ENCODE results near the gene PPP1R9B.

PPP1R9B gene

GRCh38 chr17:50125420-50125997 is 25.0 kb downstream of the PPP1R9B start:
- no peak for DNase-seq (ENCODE audit: low read depth in 2 of 2)

GRCh38 chr17:50123649-50124349 is 26.7 kb downstream of the PPP1R9B start:
- DNase-seq (ENCODE audit: low read depth in 2 of 2): no peak

GRCh38 chr17:50122945-50123344 is 27.5 kb downstream of the PPP1R9B start:
- DNase-seq (ENCODE audit: low read depth in 2 of 2): no peak

- DNase-seq (ENCODE audit: low read depth in 2 of 2): no peak
These were observed 29.8 kb downstream of the PPP1R9B start for GRCh38 chr17:50120475-50121253.

GRCh38 chr17:50118828-50119218 is 31.7 kb downstream of the PPP1R9B start:
- no peak for DNase-seq (ENCODE audit: low read depth in 2 of 2)

- DNase-seq (ENCODE audit: low read depth in 2 of 2): no peak
These were observed 32.2 kb downstream of the PPP1R9B start for GRCh38 chr17:50118076-50118827.

- peak in 1 of 2 donors; percentile 35 for DNase-seq (ENCODE audit: low read depth in 2 of 2)
These were observed 33.0 kb downstream of the PPP1R9B start for GRCh38 chr17:50117202-50118051.

GRCh38 chr17:50115756-50116155 is 34.7 kb downstream of the PPP1R9B start:
- no peak for DNase-seq (ENCODE audit: low read depth in 2 of 2)

- no peak for DNase-seq (ENCODE audit: low read depth in 2 of 2)
These were observed 35.6 kb downstream of the PPP1R9B start for GRCh38 chr17:50114849-50115357.

- DNase-seq (ENCODE audit: low read depth in 2 of 2): no peak
These were observed 36.1 kb downstream of the PPP1R9B start for GRCh38 chr17:50114401-50114800.

GRCh38 chr17:50113624-50114320 is 36.7 kb downstream of the PPP1R9B start:
- DNase-seq (ENCODE audit: low read depth in 2 of 2): no peak

- no peak for DNase-seq (ENCODE audit: low read depth in 2 of 2)
These were observed 37.8 kb downstream of the PPP1R9B start for GRCh38 chr17:50112694-50113093.

GRCh38 chr17:50111673-50112655 is 38.5 kb downstream of the PPP1R9B start:
- no peak for DNase-seq (ENCODE audit: low read depth in 2 of 2)

- DNase-seq (ENCODE audit: low read depth in 2 of 2): no peak
These were observed 39.7 kb downstream of the PPP1R9B start for GRCh38 chr17:50110591-50111349.

- DNase-seq (ENCODE audit: low read depth in 2 of 2): no peak
These were observed 40.7 kb downstream of the PPP1R9B start for GRCh38 chr17:50109785-50110184.

- DNase-seq (ENCODE audit: low read depth in 2 of 2): no peak
These were observed 41.3 kb downstream of the PPP1R9B start for GRCh38 chr17:50109207-50109606.

- no peak for DNase-seq (ENCODE audit: low read depth in 2 of 2)
These were observed 41.9 kb downstream of the PPP1R9B start for GRCh38 chr17:50108556-50108955.

GRCh38 chr17:50107790-50108414 is 42.6 kb downstream of the PPP1R9B start:
- DNase-seq (ENCODE audit: low read depth in 2 of 2): no peak
